Gastrocnemius medialis (tissue), 4 donors: ENCODE data around the gene MAPK8. TPM values are rescaled to one million over a fixed set of nuclear protein-coding genes. Genes with fewer than 3 reads are reported as not detected.

Experiments
- ATAC-seq, 2 donors: fragments of 150-250 bp; one replicate each; pipeline ENCODE4 v1.9.1; 2016
- DNase-seq, 2 donors: peaks; one replicate each; pipeline ENCODE4 v3.0.0-alpha.2; 2019
- H3K27ac ChIP-seq, 4 donors: fragments of 200-600 bp; sonication (generic); 1 replicate in 1 of 4; 2 replicates in 3 of 4; pipeline ENCODE4 v1.5.1; 2016 to 2018; ENCODE audit warnings: mild to moderate bottlenecking in 2 of 4, moderate library complexity in 1 of 4
- H3K27me3 ChIP-seq, 3 donors: fragments of 200-600 bp; sonication (generic) in 2 of 3; 1 replicate in 1 of 3; 2 replicates in 2 of 3; pipeline versions ENCODE4 v1.5.1 to v1.6.0; 2016 to 2019; ENCODE audit warnings: mild to moderate bottlenecking in 1 of 3, moderate library complexity in 1 of 3
- H3K36me3 ChIP-seq, 2 donors: fragments of 200-600 bp; sonication (generic) in 1 of 2; one replicate each; pipeline ENCODE4 v1.5.1; 2017 to 2018
- H3K4me1 ChIP-seq, 2 donors: fragments of 200-600 bp; sonication (generic) in 1 of 2; one replicate each; pipeline ENCODE4 v1.5.1; 2016 to 2017; ENCODE audit warnings: mild to moderate bottlenecking in 2 of 2
- H3K4me3 ChIP-seq, 4 donors: fragments of 200-600 bp; sonication (generic) in 3 of 4; 1 replicate in 1 of 4; 2 replicates in 3 of 4; pipeline ENCODE4 v1.5.1; 2016 to 2019; ENCODE audit warnings: mild to moderate bottlenecking in 2 of 4
- H3K9me3 ChIP-seq, 3 donors: fragments of 200-600 bp; sonication (generic) in 2 of 3; 1 replicate in 1 of 3; 2 replicates in 2 of 3; pipeline ENCODE4 v1.5.1; 2016 to 2019
- CTCF ChIP-seq, 5 experiments: fragments of 450-650 bp in 3 of 5; fragments of 200-600 bp in 2 of 5; sonication (generic) in 2 of 5; IDR thresholded peaks in 4 of 5; conservative IDR thresholded peaks in 1 of 5; 1 replicate in 4 of 5; 2 replicates in 1 of 5; pipeline ENCODE4 v1.5.1; 2016 to 2019; ENCODE audit warnings: antibody characterized with exemption in 5 of 5, mild to moderate bottlenecking in 3 of 5, moderate library complexity in 3 of 5
- POLR2A ChIP-seq, 2 donors: fragments of 450-650 bp; IDR thresholded peaks; one replicate each; pipeline ENCODE4 v1.6.1; 2017; ENCODE audit warnings: antibody characterized with exemption in 2 of 2, mild to moderate bottlenecking in 2 of 2, moderate library complexity in 2 of 2
- in situ Hi-C, 4 donors: fragments of 200-750 bp; cut with MboI; loops; one replicate each; pipeline versions ENCODE4 v1.15.0 to v1.8.0; 2017; ENCODE audit warnings: low sequenced_read_pairs in 4 of 4
- intact Hi-C: fragments of 100-400 bp; cut with DNase I; formaldehyde crosslinking; loops from one replicate; pipeline ENCODE4 v1.15.1; 2023; ENCODE audit warnings: low total_unique reads
- total RNA-seq, 4 donors: library from RNA; depleted of rRNA; stranded (reverse); fragments of >200 nt; gene quantifications; one replicate each; pipeline versions ENCODE4 v1.1.0 to v1.2.3, GENCODE V29; 2016

MAPK8 gene
- total RNA-seq, 4 donors from 2014 or later: 25.6 to 52.1 (median 35.4) TPM

DNA sequence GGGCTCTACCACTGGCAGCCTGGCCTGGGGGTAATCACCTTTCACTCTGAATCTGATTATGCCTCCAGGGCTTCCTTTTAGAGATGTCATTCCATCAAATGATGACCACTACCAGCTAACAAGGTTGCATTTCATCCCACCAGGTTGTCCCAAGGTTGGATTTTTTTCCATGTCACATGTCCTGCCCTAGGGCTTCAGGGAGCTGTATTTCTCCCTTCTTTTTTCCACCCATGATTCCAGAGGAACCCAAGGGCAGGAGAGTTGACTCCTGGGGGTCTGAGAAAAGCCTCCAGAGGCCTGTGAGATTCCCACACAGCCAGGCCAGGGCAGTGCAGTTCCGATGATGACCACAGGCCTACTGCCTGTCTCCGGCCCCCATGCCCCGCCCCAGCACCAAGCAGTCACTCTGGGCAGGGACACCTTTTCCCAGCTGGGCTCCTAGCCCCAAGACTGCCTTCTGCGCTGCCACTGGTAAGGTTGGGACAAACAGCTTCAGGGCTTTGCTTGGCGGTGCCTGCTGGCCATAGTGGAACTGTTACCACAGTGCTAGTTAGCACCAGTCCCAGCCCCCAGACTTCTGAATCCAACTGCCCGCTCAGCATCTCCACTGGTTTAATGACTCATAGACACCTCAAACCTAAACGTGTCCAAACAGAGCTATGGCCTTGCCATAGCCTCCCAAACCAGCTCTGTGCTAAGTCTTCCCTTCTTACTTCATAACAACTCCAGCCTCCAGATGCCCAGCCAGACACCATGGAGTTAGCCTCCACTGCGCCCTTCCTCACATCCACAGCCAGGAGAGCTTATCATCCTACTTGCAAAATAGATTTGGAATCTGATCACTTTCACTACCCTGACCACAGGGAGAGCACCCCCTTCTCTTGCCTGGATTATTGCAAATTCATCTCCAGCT, 164.7 kb downstream of the MAPK8 start:
- ATAC-seq (no peak), DNase-seq (no peak)
- Histone ChIP-seq H3K4me1 (no peaks in the 10 kb centered on the region), H3K27ac (no peak overlapping the region), H3K9me3 (no peaks in the 10 kb centered on the region), H3K27me3 (no peaks in the 10 kb centered on the region), H3K36me3 (no peaks in the 10 kb centered on the region), H3K4me3 (no peak overlapping the region)
- TF ChIP-seq POLR2A (IDR thresholded peaks at IDR 0.05) (no peak), CTCF (IDR thresholded peaks at IDR 0.05 in 4 of 5, conservative IDR thresholded peaks at IDR 0.05 in 1 of 5) (no peak)
- intact Hi-C loops: no loop called here
- in situ Hi-C loops: no loop called here

- ATAC-seq: no peak
- H3K27me3 ChIP-seq: no peaks in the 10 kb centered on the region
Measured at GRCh38 chr10:48472501-48473069, 166.1 kb downstream of the MAPK8 start.

DNA sequence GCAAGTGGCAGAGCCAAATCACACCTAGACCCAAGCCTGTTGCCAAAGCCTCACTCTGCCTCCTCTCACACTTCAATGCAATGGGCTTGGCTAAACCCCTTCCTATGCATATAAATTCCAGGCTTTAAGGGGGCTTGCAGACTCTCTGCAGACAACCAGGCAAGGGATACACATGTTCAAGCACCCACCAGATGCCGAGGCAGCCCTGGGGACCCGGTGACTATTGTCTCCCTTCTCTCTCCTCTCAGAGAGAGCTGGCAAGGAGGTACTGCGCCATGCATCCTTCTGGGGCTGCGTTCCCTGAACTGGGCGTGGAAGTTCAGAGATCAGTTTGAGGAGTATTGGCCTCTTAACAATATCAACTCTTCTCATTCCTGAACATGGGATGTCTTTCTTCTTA, 167.2 kb downstream of the MAPK8 start:
- H3K4me1 ChIP-seq: no peaks in the 10 kb centered on the region
- in situ Hi-C loops (no loop called here), intact Hi-C loops (no loop called here)
- no peaks in the 10 kb centered on the region for H3K27me3 ChIP-seq
- DNase-seq (no peak), ATAC-seq (no peak)
- no peak overlapping the region for H3K27ac ChIP-seq
- H3K4me3 ChIP-seq: no peak overlapping the region
- no peaks in the 10 kb centered on the region for H3K9me3 ChIP-seq
- H3K36me3 ChIP-seq: no peaks in the 10 kb centered on the region
- TF ChIP-seq CTCF (IDR thresholded peaks at IDR 0.05 in 4 of 5, conservative IDR thresholded peaks at IDR 0.05 in 1 of 5) (no peak), POLR2A (IDR thresholded peaks at IDR 0.05) (no peak)

More at GRCh38 chr10:48472501-48473069, 166.1 kb downstream of the MAPK8 start:
- DNase-seq: no peak
- in situ Hi-C loops: no loop called here
- no peaks in the 10 kb centered on the region for H3K36me3 ChIP-seq
- H3K9me3 ChIP-seq: no peaks in the 10 kb centered on the region
- H3K4me1 ChIP-seq: no peaks in the 10 kb centered on the region
- intact Hi-C loops: no loop called here
- no peak overlapping the region for H3K4me3 ChIP-seq
- TF ChIP-seq POLR2A (IDR thresholded peaks at IDR 0.05) (no peak), CTCF (IDR thresholded peaks at IDR 0.05 in 4 of 5, conservative IDR thresholded peaks at IDR 0.05 in 1 of 5) (no peak)
- no peak overlapping the region for H3K27ac ChIP-seq

DNA sequence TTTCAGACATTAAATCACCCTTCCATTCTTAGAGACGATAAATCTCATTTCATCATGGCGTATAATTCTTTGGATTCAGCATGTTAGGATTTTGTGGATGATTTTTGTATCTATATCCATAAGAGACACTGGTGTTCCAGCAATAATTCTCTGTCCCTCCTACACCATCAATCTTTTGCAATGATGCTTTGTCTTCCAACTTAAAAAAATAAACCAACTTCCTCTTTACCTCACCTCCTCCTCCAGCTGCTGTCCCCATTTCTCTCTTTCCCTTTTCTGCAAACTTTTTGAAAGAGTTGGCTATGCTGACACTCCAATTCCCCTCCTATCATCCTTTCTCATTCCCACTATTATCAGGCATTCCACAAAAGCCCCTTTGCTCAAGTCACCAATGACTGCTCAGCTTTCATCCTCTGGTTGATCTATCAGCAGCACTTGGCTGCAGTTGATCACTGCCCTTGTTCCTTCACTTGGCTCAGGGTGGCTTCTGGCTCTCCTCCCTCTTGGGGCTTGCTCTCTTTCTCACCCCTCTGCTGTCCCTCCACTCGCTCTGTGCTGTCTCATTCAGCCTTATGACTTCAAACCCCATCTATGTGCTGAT, 168.4 kb downstream of the MAPK8 start:
- in situ Hi-C loops (no loop called here), intact Hi-C loops (no loop called here)
- H3K4me1 ChIP-seq: no peaks in the 10 kb centered on the region
- no peak for TF ChIP-seq POLR2A (IDR thresholded peaks at IDR 0.05)
- TF ChIP-seq CTCF (IDR thresholded peaks at IDR 0.05 in 4 of 5, conservative IDR thresholded peaks at IDR 0.05 in 1 of 5): no peak
- no peak overlapping the region for H3K4me3 ChIP-seq
- no peaks in the 10 kb centered on the region for H3K9me3 ChIP-seq
- no peaks in the 10 kb centered on the region for H3K36me3 ChIP-seq
- H3K27me3 ChIP-seq: no peaks in the 10 kb centered on the region
- no peak for DNase-seq
- no peak overlapping the region for H3K27ac ChIP-seq
- no peak for ATAC-seq
